RPMI7951 (cell line): ENCODE measurements around the gene VTI1B. TPM values are rescaled to one million over a fixed set of nuclear protein-coding genes. Genes with fewer than 3 reads are reported as not detected.
"Not testable (repeated sequence)": the region's sequence is repeated elsewhere in the genome, so short reads cannot be mapped to it uniquely, and the experiment has no call there.

Experiments
- DNase-seq: peaks from one replicate; pipeline ENCODE4 v3.0.0-alpha.2; 2012; ENCODE audit warnings: low read depth
- total RNA-seq: library from RNA; depleted of rRNA; stranded (reverse); fragments of >200 nt; shearing (Covaris generic); gene quantifications from 2 replicates; pipeline ENCODE4 v1.2.3, GENCODE V29; 2014; rRNA removed

The VTI1B gene
- total RNA-seq, 1 experiment from 2014 or later = 49.3 TPM

DNA sequence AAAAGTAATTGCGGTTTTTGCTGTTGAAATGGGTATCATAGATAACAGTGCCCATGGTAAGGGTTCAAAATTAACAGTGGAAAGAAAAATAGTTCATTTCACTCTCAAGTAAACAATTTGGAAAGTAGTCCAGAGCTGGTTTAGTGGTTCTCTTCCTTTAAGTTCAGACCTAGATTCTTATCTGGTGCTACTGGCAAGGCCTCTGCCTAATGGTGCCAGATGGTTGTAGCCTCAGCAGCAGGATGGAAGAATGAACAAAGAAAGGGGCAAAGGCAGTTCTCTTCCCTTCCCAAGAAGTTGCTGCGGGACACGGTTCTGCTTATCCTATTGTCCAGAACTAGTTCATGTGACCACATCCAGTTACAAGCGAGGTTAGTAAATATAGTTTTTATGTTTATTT lies 44.2 kb downstream of the VTI1B start:
- DNase-seq = no peak

DNA sequence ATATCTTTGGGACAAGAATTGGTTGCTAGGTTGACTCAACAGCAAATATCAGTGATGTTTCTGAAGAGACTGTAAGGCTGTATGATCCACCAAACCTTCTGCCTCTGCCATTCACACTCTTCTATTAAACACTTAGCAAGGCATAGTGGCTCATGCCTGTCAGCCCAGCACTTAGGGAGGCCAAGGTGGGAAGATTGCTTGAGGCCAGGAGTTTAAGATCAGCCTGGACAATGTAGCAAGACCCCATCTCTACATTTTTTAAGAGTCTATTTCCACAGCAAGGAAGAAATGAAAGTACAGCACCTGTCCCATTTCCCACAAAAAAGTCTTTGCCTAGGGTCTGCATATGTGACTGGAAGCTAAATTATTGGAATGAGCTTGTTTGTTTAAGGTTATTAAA lies 46.9 kb downstream of the VTI1B start:
- DNase-seq = no peak

DNA sequence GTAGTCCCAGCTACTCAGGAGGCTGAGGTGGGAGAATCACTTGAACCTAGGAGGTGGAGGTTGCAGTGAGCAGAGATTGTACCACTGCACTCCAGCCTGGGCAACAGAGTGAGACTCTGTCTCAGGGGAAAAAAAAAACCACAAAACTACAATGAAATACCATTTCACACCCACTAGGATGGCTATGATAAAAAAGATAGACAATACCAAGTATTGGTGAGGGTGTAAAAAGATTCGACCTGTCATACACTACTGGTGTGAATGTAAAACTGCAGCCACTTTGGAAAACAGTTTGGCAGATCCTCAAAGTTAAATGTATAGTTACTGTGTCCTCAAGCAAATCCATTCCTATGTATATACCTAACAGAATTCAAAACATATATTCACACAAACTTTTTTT lies 48.3 kb downstream of the VTI1B start:
- not testable (repeated sequence) for DNase-seq

DNA sequence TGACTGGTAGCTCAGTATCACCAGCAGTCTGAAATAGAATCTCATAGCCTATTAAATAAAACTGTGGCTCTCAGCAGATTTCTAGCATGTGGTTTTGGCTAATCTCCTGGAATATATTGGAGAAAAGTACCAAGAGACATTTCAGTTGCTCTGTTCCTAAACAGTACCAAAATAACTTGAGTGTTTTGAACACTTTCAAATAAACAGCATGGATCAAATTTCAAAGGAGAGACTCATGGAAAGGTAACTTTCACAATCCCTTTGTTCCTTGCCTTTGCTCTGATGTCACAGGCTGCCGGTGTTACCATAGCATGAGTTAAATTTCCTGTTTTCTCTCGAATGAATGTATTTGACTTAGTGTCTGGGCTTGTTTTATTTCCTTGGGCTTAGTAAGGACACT lies 51.3 kb downstream of the VTI1B start:
- no peak for DNase-seq

DNA sequence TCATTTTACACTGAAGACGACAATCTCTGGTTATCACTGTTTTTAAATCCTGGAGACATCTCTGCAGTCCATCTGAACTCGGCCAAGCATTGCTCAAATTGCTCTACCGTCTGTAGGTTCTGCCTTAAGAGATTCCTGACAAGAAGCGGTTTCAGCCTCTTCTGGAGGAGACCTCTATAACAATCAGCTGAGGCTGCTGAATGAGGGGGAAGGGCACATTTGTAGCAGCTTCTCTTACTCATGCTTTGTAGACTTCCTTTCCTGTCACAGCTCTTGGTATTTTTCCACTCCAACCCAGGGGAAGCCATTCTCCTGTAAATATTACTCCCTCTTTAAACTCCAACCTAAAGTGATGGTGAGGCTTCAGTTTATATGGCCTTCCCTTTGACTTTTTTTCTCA lies 51.8 kb downstream of the VTI1B start:
- peak; percentile 84 for DNase-seq

DNA sequence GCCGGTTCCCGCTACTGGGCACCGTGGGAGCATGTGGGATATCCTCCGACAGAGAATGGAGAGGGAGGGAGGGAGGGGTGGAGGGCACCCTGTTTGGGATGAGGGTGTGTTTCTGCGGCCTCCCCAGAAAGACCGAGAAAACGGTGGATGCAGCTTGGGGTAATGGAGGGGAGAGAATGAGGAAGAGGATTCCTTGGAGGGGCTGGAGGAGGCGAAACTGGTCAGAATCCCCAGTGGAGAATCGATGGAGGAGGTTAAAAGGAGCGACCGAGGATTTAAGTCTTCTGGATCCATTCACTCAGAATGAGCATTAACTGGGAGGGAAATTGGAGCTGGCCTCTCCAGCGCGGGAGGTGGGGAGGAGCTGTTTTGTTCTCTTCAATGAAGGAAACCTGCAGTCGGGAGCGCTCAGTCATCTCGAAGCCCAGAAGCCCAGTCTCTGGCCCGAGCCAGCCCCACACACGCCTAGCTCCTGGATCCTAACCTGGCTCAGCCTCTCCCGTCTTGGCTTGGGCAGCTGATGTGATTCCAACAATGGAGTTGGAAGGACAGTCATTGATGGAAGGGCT lies 54.1 kb downstream of the VTI1B start:
- no peak for DNase-seq

DNA sequence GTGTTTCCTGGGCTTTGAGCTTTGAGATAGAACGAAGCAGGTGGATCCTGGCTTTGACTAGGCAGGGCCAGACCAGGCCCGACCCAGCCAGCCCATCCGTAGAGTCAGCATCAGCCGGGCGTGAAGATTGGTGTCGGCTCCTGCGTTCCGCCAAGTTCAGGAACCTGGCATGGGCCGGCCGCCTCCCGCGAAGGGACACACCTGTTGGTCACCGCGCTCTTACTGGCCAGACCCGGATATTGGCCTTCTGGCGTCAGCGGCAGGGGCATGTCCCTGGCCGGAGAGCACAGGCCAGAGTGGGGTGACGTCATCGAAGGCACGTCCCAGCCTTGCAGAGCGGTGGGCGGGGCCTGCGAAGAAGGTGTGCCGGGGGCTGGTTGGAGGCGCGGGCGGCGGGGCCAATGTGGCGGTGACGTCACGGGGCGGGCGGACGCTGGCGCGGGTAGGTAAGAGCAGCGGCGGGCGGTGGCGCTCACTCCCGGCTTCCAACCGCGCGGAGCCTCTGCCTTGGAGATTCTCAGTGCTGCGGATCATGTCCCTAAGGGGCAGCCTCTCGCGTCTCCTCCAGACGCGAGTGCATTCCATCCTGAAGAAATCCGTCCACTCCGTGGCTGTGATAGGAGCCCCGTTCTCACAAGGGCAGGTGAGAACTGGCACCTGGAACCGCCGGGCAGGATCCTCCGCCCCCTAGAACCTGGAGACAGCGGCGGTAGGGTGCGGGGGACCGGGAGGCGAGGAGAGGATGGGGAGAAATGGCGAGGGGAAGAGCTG lies 54.8 kb downstream of the VTI1B start, which contains the start of gene ARG2:
Gene ARG2, plus strand, starts transcription at position 475 of the 771 bp plus-strand sequence. Its CDS starts 58 bp downstream, at position 533.
- DNase-seq = peak; percentile 89

DNA sequence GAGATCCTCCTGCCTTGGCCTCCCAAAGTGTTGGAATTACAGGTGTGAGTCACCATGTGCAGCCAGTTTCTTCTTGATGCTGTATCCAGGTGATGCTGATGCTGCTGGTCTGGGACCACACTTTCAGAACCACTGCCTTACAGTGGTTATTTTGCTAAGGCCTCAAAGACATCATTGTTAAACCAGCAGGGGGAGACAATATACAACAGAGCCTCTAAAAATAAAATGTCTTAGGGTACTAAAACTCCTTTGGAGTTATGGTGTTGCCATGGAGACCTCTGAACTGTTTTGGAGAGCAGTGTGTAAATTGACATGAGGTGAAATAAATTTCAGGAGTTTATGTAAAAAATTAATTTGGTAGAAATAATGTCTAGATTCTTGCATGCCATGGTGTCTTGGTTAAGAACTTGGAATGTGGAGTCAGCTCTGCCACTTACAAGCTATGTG lies 55.8 kb downstream of the VTI1B start:
- DNase-seq = peak; percentile 78

DNA sequence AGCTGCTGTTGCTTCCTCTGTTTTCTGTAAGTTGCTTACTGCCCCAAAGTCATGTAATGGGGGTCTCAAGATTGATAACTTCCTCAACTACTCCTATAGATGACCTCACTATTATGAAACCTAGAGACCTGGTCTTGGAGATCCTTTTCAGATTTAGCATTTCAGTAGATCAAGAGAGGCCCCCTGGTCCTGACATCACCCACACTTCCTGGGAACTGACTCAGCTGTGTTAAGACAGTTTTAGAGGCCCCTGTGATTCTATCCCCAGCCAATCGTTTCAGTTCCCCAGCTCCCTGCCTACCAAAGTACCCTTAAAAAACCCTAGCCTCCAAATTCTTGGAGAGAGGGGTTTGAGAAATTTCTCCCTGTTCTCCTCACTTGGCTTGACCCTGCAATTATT lies 63.9 kb downstream of the VTI1B start:
- no peak for DNase-seq

DNA sequence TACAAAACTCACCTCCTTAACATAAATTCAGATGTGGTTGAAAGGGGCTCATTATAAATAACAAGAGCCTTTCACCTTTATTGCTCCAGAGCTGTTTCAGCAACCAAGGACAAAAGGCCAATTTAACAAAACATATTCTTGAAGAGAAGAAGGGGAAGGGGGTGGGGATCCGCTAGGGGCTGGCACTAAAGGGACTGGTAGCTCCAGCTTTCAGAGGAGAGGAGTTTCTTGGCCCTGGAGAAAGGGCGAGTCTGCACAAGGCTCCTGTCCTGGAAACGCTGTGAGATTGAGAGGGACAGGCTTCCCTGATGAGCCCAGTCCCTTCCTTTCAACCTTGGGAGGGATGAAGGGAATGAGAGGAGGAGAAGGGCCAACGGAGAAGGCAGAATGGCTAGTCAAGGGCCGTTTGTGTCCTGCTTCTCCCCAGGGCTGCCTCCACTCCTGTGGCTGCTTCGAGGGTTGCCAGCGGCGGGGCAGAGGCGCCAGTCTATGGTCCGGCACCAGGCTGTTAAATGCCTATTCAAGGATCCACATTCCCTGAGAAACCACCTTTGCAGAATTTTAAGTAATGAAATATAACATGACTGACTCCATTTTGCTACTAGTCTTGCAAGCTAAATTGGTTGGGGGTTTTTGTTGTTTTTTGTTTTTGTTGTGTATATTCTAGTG lies 64.7 kb downstream of the VTI1B start:
- DNase-seq = no peak

DNA sequence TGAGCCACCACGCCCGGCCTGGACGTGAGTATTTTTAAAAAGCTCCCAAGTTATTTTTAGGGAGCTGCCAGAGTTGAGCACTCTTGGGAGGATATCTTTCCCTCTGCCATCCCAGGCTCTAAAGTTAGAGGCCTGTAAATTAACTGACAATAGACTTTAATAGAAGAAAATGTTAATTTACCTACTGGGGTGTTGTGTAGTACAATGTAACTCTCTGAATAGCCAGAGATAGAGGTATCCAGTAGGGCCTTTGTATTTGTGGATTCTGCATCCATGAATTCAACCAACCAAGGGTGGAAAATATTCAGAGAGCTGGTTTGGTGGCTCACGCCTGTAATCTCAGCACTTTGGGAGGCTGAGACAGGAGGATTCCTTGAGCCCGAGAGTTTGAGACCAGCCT lies 66.8 kb downstream of the VTI1B start:
- no peak for DNase-seq

DNA sequence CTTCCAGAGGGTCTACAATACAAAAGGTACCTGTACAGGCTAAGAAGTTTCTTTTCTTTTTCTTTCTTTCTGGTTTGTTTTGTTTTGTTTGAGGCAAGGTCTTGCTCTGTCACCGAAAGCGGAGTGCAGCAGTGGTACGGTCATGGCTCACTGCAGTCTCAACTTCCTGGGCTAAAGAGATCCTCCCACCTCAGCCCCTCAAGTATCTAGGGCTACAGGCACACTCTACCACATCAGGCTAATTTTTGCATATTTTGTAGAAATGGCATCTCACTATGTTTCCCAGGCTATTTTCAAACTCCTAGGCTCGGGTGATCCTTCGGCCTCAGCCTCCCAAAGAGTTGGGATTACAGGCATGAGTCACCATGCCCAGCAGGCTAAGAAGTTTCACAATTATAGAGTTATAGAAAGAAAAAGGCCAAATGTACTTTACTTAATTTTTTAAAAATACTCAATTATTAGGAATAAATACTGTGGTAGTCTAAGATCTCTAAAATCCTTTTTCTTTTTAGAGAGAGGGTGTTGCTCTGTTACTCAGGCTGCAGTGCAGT lies 71.4 kb downstream of the VTI1B start:
- DNase-seq = no peak

DNA sequence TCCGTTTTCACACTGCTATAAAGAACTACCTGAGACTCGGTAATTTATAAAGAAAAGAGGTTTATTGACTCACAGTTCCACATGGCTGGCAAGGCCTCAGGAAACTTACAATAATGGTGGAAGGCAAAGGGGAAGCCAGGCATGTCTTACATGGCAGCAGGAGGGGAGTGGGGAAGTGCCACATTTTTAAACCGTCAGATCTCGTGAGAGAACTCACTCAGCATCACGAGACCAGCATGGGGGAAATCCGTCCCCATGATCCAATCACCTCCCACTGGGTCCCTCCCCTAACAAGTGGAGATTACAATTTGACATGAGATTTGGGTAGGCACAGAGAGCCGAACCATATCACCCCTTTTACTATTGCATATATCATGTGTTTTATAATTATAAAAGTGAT lies 72.4 kb downstream of the VTI1B start:
- no peak for DNase-seq

DNA sequence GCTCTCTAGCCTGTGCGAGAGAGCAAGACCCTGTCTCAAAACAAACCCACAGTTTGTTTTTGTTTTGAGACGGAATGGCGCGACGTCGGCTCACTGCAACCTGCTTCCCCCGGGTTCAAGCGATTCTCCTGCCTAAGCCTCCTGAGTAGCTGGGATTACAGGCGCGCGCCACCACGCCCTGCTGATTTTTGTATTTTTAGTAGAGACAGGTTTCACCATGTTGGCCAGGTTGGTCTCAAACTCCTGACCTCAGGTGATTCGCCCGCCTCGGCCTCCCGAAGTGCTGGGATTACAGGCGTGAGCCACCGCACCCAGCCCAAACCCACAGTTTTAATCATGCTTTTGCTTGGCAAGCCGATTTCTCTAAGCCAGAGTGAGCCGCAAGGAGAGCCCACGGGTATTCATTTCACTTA lies 73.9 kb downstream of the VTI1B start:
- not testable (repeated sequence) for DNase-seq

DNA sequence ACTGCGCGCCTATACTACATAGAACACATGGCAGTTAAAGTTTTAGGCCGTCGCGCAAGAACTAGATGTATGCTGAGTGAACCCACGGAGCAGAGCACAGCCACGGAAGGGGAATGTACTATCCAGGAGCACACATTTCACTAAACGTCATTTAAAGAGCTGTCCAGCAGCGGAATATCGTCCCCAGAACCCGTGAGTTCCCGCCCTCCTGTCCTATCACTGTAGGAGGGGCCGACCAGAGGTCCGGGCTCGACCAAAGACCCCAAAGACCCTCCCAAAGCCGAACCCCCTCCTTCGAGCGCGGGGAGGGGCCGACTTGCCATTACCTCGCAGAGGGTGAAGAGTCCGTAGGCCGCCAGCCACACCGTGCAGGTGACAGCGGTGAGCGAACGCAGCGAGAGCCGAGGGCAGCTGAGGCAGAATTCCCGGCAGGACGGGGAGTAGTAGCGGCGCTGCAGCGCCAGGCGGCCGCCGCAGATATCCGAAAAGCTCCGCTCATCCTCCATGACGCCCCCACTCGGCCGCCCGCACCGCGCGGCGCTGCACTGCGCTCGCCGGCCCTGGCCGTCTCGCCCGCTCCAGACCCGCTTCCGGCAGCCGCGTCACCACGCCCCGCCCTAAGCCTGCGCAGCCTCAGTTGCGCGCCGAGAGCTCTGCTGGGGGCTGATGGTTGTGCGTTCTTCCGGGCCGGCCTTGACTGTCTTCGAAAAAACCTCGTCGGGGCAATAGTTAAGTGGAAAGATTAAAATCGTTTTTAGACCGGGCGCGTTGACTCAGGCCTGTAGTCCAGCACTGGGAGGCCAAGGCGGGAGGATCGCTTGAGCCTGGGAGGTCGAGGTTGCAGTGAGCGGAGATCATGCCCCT lies 74.5 kb downstream of the VTI1B start, which contains the start of gene PIGH:
Gene PIGH, minus strand, starts transcription at position 571 of the 864 bp plus-strand sequence. Its CDS starts 65 bp downstream, at position 506.
- DNase-seq = peak; percentile 80

Other genes with a start within 250 kb of the VTI1B start
- 3.7 TPM in 2 replicates for gene TMEM229B, start 185.9 kb downstream of the VTI1B start, total RNA-seq
- gene PLEKHH1, start 141.3 kb downstream of the VTI1B start, total RNA-seq = 2.3 and 2.6 TPM in 2 replicates
- 18.5 and 20.9 TPM in 2 replicates for gene PIGH, start 74.4 kb downstream of the VTI1B start, total RNA-seq
- 16.0 and 21.9 TPM in 2 replicates for gene ARG2, start 54.7 kb downstream of the VTI1B start, total RNA-seq
- 73.6 and 86.6 TPM in 2 replicates for gene RDH11, start 21.1 kb upstream of the VTI1B start, total RNA-seq
- not detected in 2 replicates for gene RDH12, start 27.3 kb upstream of the VTI1B start, total RNA-seq
- 9.1 and 9.3 TPM in 2 replicates for gene ZFYVE26, start 142.0 kb upstream of the VTI1B start, total RNA-seq
- gene RAD51B, start 145.1 kb upstream of the VTI1B start, total RNA-seq = 10.9 TPM in 2 replicates